Stimulated activated CD8-positive, alpha-beta memory T cell treated with anti-CD3 and anti-CD28 coated beads, Interleukin-15, amount 100 ng/mL, for 4 hours (primary cell): Measurements from ENCODE around the gene PARD3.
"Not testable (repeated sequence)": the region's sequence is repeated elsewhere in the genome, so short reads cannot be mapped to it uniquely, and the experiment has no call there.

Experiments
- DNase-seq, 2 donors: peaks; one replicate each; pipeline ENCODE4 v3.0.0-alpha.2; 2020; ENCODE audit warnings: low read depth in 2 of 2

Gene PARD3

GRCh38 chr10:34742456-34742855, 72.6 kb downstream of the PARD3 start:
- DNase-seq: no peak

DNA sequence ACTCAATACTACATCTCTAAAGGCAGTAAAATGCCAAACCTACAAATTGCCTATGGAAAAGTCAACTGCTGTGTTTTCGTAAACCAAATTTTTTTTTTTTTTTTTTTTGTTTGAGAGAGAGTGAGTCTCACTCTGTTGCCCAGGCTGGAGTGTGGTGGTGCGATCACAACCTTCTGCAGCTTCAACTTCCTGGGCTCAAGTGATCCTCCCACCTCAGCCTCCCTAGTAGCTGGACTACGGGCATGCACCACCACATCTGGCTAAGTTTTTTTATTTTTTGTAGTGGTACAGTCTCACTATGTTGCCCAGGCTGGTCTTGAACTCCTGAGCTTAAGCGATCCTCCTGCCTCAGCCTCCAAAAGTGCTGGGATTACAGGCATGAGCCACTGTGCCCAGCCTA, 74.0 kb downstream of the PARD3 start:
- not testable (repeated sequence) for DNase-seq

DNA sequence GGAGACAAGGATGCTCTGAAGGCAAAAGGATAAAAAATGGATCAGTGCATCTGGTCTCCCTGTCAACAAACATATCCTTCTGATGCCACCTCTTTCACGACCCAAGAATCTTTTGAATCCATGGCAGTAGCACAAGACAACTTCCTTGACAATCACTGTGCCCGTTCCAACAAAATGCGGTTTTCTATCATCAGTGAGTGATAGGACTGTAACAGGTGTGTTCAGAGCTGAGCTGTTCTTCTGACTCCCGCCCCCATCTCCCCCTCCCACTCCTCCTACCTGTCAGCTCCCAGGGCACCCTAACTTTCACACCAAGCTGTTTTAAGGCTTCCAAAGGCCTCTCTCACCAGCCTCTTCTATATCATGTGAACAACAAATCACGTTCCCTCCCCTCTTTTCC, 74.8 kb downstream of the PARD3 start:
- no peak for DNase-seq

- no peak for DNase-seq
These were observed 75.2 kb downstream of the PARD3 start for GRCh38 chr10:34739915-34740314.

DNA sequence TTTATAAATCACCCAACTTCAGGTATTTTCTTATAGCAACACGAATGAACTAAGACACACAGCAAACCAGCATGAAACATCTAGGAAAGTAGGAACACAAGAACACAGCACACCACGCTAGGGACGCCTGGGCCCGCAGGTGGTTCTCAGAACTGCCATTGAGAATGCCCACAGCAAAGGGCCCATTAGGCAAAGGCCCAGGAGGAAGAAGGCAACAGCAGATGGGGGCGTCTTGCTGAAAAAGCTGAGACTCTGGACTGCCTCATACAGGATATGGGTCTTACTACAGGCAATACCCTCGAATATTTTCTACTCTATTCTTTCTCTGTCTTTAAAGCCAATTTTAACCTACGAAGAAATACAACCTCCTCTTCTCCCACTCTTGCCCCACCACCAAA, 77.3 kb downstream of the PARD3 start:
- no peak for DNase-seq

GRCh38 chr10:34736976-34737771, 77.9 kb downstream of the PARD3 start:
- DNase-seq: no peak

- no peak for DNase-seq
These were observed 80.2 kb downstream of the PARD3 start for GRCh38 chr10:34734918-34735317.

- DNase-seq: no peak
These were observed 82.2 kb downstream of the PARD3 start for GRCh38 chr10:34732926-34733325.

DNA sequence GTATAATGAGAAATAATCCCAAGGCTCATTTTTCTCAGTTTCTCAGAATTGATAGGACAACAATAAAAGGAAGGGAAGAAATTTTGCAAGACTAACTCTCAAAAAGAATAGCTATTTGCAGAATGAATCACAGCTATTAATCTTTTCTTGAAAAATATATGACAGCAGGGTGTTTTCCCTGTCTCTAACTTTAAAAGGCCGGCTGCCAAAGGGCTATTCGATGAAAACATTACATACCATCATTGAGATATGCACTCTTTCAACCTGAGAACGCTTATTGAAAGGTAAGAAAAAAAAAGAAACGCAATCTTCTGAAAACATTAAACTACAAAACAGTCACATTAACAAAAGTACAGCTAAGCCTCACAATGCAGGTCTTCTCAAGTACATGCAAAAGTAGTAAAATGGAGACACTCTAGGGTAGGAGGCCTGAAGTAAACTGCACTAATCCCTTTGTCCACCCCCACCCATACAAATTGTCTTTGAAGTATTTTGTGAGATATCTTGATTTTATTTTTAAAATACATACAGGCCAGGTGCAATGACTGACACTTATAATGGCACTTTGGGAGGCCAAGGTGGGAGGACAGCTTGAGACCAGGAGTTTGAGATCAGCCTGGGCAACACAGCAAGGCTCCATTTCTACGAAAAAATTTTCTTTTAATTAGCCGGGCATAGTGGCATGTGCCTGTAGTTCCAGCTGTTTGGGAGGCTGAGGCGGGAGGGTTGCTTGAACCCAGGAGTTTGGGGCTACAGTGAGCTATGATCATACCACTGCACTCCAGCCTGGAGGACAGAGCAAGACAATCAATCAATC, 83.0 kb downstream of the PARD3 start:
- DNase-seq: no peak

DNA sequence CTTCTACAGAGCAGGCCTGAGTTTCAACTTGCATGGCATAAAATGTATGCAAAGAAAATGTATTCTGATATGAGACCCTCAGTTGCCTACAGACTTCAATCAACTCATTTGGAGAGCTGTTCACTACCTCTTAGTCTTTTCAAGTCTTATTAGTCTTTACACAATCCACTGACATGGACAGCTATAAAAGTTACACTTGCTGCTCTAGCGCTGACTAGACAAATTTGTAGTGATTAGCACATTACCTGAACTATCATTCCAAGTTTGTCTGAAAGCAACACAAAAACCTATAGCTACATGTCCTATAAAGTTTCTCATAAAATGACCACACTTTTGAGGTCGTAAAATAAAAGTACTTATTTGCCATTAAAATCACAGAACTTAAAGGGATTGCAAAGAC, 83.9 kb downstream of the PARD3 start:
- no peak for DNase-seq

DNA sequence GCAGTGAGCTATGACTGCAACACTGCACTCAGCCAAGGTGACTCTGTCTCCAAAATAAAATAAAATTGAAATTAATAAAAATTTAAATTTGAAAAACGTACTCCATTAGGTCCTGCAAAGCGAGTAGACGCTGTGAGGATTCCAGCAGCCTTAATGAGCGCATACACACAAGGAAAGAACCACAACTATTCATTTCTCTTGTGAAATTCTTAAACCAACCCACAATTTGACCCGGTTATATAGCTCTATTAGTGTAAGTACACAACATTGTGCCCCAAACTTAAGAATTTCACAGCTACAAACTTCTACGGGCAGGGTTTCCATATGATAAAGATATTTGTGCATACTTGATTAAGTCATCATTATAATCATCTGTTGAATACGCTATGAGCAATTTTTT, 84.4 kb downstream of the PARD3 start:
- no peak for DNase-seq

- DNase-seq: no peak
These were observed 85.5 kb downstream of the PARD3 start for GRCh38 chr10:34729619-34730018.

GRCh38 chr10:34728361-34728760, 86.7 kb downstream of the PARD3 start:
- DNase-seq: no peak

- no peak for DNase-seq
These were observed 87.5 kb downstream of the PARD3 start for GRCh38 chr10:34727595-34728033.

DNA sequence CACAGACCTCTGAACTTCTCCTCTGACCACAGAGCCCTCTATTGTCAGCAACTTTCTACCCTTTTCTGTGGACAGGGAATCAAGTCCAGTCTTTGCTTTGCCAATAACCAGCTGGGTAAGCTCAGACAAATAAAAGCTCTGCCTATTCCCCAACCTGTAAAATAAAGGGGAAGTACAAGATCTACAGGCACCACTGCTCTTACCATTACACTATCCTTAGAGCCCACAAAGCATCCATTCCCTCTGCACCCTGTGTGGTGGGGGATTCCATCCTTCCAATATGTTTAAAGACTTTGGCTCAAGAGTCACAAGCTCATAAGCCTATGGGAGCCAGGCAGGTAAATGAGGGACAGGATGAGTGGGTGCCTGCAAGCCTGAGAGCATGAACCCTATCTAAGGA, 88.2 kb downstream of the PARD3 start:
- DNase-seq: no peak

- DNase-seq: no peak
These were observed 91.3 kb downstream of the PARD3 start for GRCh38 chr10:34723750-34724149.

DNA sequence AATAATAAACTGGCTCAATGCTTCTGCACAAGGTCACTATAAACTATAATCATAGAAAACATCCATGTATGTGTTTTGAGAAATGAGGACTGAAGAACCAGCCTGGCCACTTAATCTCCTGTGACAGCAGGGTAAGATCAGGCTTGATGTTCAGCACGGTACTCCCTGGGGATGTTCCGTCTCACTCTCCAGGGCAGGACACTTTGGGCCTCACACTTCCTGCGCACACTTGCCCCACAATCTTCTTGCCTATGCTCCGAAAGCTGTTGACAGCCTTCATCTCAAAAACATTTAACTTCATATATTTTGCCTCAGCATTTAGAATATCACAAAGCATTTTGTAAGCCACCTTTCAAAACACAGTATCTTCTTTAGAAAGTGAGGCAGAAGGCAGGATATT, 92.7 kb downstream of the PARD3 start:
- no peak for DNase-seq

DNA sequence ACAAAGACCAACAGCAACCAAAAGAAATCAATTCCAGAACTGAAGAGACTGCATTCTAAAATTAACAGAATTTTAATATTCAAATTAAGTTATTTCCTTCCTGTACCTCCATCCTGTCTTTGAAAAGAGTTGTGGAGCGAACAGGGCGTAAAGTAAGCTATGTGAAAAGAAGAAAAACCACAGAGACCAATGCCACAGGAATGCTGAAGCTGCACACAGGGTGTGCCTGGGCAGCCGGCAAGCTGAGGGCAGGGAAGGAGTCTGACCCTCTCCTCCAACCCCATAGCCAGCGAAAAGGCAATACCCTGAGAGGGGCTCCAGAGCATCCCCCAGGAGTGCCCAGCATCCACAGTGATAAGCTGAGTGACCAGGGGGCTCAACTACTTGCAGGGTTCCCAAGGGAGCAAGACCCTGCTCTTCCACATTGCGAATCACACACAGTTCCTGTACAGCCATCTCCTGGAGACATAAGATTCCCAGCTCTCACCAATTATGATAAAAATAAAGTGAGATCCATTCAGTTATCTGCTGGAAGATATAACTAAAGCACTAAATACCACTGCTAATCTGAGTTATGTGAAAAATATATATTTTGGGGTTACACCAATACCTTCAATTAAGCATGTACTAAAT, 93.8 kb downstream of the PARD3 start:
- no peak for DNase-seq

DNA sequence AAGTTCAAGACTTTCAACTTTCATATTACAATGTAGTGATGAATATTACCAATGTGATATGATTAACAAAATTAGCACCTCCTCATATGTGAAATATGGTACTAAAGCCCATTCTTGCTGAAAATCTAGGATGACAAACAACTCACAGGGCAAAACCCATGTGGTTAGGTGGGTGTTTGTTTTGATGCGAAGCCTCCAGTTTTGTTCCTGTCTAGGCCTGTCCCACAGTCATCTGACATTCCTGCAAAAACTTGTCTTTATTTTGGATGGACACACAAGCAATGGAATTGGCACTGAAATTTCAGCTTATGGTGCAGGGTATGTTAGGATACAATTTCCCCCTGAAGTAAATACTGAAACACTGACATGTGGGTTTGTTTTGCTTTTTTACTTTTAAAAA, 95.3 kb downstream of the PARD3 start:
- no peak for DNase-seq

GRCh38 chr10:34719328-34719727, 95.8 kb downstream of the PARD3 start:
- no peak for DNase-seq

GRCh38 chr10:34717429-34717828, 97.7 kb downstream of the PARD3 start:
- no peak for DNase-seq

DNA sequence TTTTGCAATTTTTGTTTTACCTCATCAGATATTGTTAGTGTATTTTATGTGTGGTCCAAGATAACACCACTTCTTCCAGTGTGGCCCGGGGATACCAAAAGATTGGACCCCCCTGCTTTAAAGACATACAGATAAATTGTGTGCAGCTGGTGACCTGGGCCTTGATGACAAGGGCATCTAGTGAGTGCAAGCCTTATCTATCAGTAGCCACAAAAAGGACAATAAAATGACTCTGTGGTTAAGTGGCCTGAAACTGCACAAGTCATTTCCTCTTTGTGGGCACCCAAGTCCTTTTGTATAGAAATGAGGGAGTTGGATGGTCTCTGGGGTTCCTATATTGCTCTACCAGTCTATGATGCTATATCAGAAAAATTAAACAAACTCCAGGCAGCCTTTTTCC, 98.1 kb downstream of the PARD3 start:
- no peak for DNase-seq

GRCh38 chr10:34716234-34716633, 98.9 kb downstream of the PARD3 start:
- DNase-seq: no peak
